Measurements from ENCODE around the gene PPARGC1A.

PPARGC1A gene

GRCh38 chr4:23763559-23763958, 126.3 kb downstream of the PPARGC1A start:
- Mint-ChIP-seq H3K27me3 (no peaks in the 10 kb centered on the region), H3K9me3 (peaks cover 16% of the 10 kb centered on the region), H3K4me1 (ENCODE audit: low read depth) (no peaks in the 10 kb centered on the region), H3K36me3 (ENCODE audit: low read depth) (no peaks in the 10 kb centered on the region), H3K27ac (no peak overlapping the region), H3K4me3 (no peak overlapping the region)

GRCh38 chr4:23762551-23762950, 127.3 kb downstream of the PPARGC1A start:
- no peaks in the 10 kb centered on the region for H3K36me3 Mint-ChIP-seq (ENCODE audit: low read depth)
- H3K27me3 Mint-ChIP-seq, result no peaks in the 10 kb centered on the region
- H3K9me3 Mint-ChIP-seq, result peaks cover 15% of the 10 kb centered on the region
- no peaks in the 10 kb centered on the region for H3K4me1 Mint-ChIP-seq (ENCODE audit: low read depth)
- H3K4me3 Mint-ChIP-seq, result no peak overlapping the region
- no peak overlapping the region for H3K27ac Mint-ChIP-seq

GRCh38 chr4:23759066-23759465, 130.8 kb downstream of the PPARGC1A start:
- Mint-ChIP-seq H3K27me3 (no peaks in the 10 kb centered on the region), H3K4me3 (no peak overlapping the region), H3K27ac (no peak overlapping the region), H3K36me3 (ENCODE audit: low read depth) (no peaks in the 10 kb centered on the region), H3K9me3 (peaks cover 10% of the 10 kb centered on the region), H3K4me1 (ENCODE audit: low read depth) (no peaks in the 10 kb centered on the region)

- no peaks in the 10 kb centered on the region for H3K27me3 Mint-ChIP-seq
- H3K9me3 Mint-ChIP-seq, result peaks cover 7% of the 10 kb centered on the region
- no peaks in the 10 kb centered on the region for H3K36me3 Mint-ChIP-seq (ENCODE audit: low read depth)
- H3K27ac Mint-ChIP-seq, result no peak overlapping the region
- H3K4me3 Mint-ChIP-seq, result no peak overlapping the region
- no peaks in the 10 kb centered on the region for H3K4me1 Mint-ChIP-seq (ENCODE audit: low read depth)
Measured at GRCh38 chr4:23754688-23755087, 135.2 kb downstream of the PPARGC1A start.

GRCh38 chr4:23750125-23750524, 139.7 kb downstream of the PPARGC1A start:
- no peak overlapping the region for H3K27ac Mint-ChIP-seq
- H3K4me3 Mint-ChIP-seq, result no peak overlapping the region
- no peaks in the 10 kb centered on the region for H3K27me3 Mint-ChIP-seq
- no peaks in the 10 kb centered on the region for H3K9me3 Mint-ChIP-seq
- H3K4me1 Mint-ChIP-seq (ENCODE audit: low read depth), result no peaks in the 10 kb centered on the region
- no peaks in the 10 kb centered on the region for H3K36me3 Mint-ChIP-seq (ENCODE audit: low read depth)

GRCh38 chr4:23747281-23747735, 142.5 kb downstream of the PPARGC1A start:
- Mint-ChIP-seq H3K4me3 (no peak overlapping the region), H3K36me3 (ENCODE audit: low read depth) (no peaks in the 10 kb centered on the region), H3K4me1 (ENCODE audit: low read depth) (no peaks in the 10 kb centered on the region), H3K9me3 (no peaks in the 10 kb centered on the region), H3K27me3 (no peaks in the 10 kb centered on the region), H3K27ac (no peak overlapping the region)

GRCh38 chr4:23746672-23747071, 143.2 kb downstream of the PPARGC1A start:
- H3K27ac Mint-ChIP-seq, result no peak overlapping the region

GRCh38 chr4:23746027-23746426, 143.8 kb downstream of the PPARGC1A start:
- Mint-ChIP-seq H3K4me1 (ENCODE audit: low read depth) (no peaks in the 10 kb centered on the region), H3K27me3 (no peaks in the 10 kb centered on the region), H3K9me3 (no peaks in the 10 kb centered on the region), H3K4me3 (no peak overlapping the region), H3K36me3 (ENCODE audit: low read depth) (no peaks in the 10 kb centered on the region), H3K27ac (no peak overlapping the region)

More at GRCh38 chr4:23746672-23747071, 143.2 kb downstream of the PPARGC1A start:
- H3K9me3 Mint-ChIP-seq, result no peaks in the 10 kb centered on the region
- H3K4me3 Mint-ChIP-seq, result no peak overlapping the region
- no peaks in the 10 kb centered on the region for H3K27me3 Mint-ChIP-seq
- no peaks in the 10 kb centered on the region for H3K36me3 Mint-ChIP-seq (ENCODE audit: low read depth)
- no peaks in the 10 kb centered on the region for H3K4me1 Mint-ChIP-seq (ENCODE audit: low read depth)

- Mint-ChIP-seq H3K9me3 (no peaks in the 10 kb centered on the region), H3K27me3 (no peaks in the 10 kb centered on the region), H3K36me3 (ENCODE audit: low read depth) (no peaks in the 10 kb centered on the region)
Measured at GRCh38 chr4:23745377-23745776, 144.5 kb downstream of the PPARGC1A start.

More at GRCh38 chr4:23745377-23745776, 144.5 kb downstream of the PPARGC1A start:
- H3K27ac Mint-ChIP-seq, result no peak overlapping the region
- no peaks in the 10 kb centered on the region for H3K4me1 Mint-ChIP-seq (ENCODE audit: low read depth)
- no peak overlapping the region for H3K4me3 Mint-ChIP-seq
